Putamen (tissue), 1 donor: ENCODE data around the gene CLOCK.
A peak's percentile ranks its signal among the peaks of the same experiment; 100 is the strongest.
"Not testable (repeated sequence)": the region's sequence is repeated elsewhere in the genome, so short reads cannot be mapped to it uniquely, and the experiment has no call there.

Experiments
- DNase-seq: peaks from one replicate; pipeline ENCODE4 v3.0.0-alpha.2; 2016; ENCODE audit warnings: low spot score

Gene CLOCK, protein sequence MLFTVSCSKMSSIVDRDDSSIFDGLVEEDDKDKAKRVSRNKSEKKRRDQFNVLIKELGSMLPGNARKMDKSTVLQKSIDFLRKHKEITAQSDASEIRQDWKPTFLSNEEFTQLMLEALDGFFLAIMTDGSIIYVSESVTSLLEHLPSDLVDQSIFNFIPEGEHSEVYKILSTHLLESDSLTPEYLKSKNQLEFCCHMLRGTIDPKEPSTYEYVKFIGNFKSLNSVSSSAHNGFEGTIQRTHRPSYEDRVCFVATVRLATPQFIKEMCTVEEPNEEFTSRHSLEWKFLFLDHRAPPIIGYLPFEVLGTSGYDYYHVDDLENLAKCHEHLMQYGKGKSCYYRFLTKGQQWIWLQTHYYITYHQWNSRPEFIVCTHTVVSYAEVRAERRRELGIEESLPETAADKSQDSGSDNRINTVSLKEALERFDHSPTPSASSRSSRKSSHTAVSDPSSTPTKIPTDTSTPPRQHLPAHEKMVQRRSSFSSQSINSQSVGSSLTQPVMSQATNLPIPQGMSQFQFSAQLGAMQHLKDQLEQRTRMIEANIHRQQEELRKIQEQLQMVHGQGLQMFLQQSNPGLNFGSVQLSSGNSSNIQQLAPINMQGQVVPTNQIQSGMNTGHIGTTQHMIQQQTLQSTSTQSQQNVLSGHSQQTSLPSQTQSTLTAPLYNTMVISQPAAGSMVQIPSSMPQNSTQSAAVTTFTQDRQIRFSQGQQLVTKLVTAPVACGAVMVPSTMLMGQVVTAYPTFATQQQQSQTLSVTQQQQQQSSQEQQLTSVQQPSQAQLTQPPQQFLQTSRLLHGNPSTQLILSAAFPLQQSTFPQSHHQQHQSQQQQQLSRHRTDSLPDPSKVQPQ

DNA sequence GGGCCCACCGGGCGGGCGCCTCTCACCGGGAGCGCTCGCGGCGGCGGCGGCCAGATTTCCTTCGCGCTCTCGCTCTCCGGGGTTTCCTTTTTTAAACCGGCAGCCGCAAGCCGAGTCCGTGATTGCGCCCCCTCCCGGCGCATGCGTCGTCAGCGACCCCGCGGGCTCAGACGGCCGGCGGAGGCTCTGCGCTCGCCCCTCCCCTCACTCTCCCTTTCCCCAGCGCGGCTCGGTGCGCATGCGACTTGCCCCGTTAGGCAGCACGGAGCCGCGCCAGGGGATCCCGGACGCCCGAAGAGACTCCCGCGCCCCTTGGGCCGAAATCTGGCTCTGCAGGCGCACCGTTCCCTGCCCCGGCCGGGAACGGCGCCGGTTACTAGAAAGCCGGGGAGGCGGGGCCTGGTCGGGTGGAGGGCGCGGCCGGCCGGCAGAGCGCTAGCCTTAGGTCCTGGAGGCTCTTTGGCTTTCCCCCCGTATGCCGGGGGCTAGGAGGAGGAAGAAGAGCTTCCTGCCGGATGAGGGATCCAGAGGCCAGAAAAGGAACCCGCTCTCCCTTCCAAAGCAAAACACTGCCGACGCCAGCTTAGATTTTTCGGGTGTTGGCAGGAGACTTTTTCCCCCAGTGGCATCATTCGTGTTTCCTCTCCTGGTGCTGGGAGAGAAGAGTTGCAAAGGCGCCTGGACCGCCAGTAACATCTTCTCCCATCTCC lies at the start of gene CLOCK:
CLOCK (minus strand) TSS at position 154 of the 710 bp plus-strand sequence. CDS start 64,124 bp downstream, outside the sequence.
- DNase-seq: peak; percentile 91

DNA sequence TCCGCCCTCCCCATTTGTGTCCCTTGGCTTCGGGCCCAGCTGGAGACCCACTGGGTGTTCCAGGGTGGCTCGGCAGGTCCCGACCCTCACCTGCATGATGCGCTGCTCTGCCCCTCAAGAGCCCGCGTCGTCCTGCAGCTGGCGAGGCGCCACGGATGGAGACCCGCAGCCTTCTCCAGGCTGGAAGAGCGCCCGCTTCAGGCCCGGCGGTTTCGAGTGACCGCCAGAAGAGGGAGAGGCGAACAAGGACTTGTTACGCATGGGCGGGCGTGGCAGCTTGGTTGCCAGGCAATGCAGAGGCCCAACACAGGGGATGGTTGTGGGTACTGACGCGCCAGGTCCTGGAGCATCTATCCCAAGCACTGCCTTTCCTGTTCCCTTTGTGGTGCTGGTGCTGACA lies 45.3 kb upstream of the CLOCK start, which contains the start of gene PDCL2:
PDCL2 (minus strand) TSS at position 232 of the 400 bp plus-strand sequence; CDS start at position 96, 136 bp downstream.
- DNase-seq: no peak

GRCh38 chr4:55588160-55588559 lies 41.5 kb upstream of the CLOCK start:
- DNase-seq: no peak

- DNase-seq: not testable (repeated sequence)
These were observed 36.1 kb upstream of the CLOCK start for GRCh38 chr4:55582773-55583172.

DNA sequence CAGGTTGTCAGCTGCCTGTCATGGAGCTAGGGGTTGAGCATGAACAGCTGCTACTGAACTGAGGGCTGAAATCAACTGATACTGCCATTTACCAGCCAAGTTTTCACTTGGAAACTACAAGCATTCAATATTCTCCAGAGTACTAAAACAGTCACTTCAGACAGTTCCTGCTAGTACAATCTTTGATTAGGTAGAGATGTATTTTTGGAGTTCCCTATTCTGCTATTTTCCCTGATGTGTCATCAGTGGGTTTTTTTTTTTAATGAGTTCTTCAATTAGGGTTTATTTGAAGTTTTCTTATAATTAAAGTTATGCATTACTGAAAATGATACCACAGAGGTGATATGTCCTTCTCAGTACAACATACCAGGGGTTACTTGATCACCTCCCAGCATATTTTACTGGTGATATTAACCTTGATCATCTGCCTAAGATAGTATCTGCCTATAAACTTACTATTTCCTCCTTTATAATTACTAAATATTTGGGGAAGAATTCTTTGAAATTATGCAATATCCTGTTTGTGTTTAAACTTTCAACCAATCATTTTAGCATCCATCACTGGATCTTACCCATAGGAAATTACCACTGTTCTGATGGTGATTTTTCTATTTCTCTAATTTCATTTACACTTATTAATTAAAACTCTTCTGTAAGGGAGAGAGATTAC lies 31.8 kb upstream of the CLOCK start:
- no peak for DNase-seq

DNA sequence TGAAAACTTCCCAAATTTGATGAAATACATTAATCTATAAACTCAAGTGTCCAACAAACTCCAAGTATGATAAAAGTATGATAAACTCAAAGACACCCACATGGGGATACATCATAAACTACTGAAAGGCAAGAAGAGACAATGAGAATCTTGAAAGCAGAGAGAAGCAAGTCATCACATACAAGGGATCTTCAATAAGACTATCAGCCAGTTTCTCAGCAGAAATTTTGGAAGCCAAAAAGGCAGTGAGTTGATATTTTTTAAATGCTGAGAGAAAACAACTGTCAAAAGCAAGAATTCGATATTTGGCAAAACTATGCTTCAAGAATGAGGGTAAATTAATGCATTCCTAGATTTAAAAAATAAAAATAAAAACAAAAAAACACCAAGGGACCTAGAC lies 28.8 kb upstream of the CLOCK start:
- DNase-seq: no peak

- DNase-seq: no peak
These were observed 27.5 kb upstream of the CLOCK start for GRCh38 chr4:55574252-55574651.

GRCh38 chr4:55571806-55572205 lies 25.1 kb upstream of the CLOCK start:
- no peak for DNase-seq

DNA sequence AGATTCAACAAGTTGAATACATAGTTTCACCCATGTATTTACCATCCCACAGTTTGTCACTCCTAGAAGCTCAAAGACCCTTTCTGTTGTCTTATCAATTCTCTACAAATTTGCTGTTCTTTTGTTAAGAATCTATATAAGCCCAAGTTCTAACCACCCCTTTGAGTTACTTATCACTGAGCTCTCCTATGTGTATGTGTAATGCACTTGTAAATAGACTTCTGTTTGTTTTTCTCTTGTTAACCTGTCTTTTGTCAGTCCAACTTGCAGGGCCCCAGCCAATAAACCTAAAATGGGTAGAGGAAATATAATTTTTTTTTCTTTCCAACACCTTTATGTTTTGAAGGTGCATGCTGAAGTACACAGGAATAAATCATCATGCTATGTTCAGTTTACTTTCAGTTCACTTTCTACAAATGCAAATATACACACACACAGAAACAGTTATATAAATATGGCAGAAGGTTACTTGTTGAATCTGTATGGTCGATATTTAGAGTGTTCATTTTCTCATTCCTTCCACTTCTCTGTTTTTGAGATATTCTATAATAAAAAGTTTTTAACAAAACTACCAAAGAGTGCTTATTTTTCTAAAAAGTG lies 22.3 kb upstream of the CLOCK start:
- DNase-seq: no peak

GRCh38 chr4:55561889-55562288 lies 15.2 kb upstream of the CLOCK start:
- DNase-seq: no peak

GRCh38 chr4:55560096-55560495 lies 13.4 kb upstream of the CLOCK start:
- no peak for DNase-seq

GRCh38 chr4:55554453-55555030 lies 7.8 kb upstream of the CLOCK start:
- no peak for DNase-seq

GRCh38 chr4:55553441-55554201 lies 6.9 kb upstream of the CLOCK start:
- no peak for DNase-seq

DNA sequence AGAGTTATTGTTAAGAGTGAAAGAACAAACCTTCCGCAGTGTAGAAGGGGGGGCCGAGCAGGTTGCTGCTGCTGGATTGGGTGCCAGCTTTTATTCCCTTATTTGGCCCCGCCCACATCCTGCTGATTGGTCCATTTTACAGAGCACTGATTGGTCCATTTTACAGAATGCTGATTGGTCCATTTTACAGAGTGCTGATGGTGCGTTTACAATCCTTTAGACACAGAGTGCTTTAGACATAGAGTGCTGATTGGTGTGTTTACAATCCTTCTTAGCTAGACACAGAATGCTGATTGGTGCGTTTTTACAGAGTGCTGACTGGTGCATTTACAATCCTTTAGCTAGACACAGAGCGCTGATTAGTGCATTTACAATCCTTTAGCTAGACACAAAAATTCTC lies 5.3 kb upstream of the CLOCK start:
- not testable (repeated sequence) for DNase-seq

GRCh38 chr4:55549888-55550287 lies 3.2 kb upstream of the CLOCK start:
- DNase-seq: no peak

GRCh38 chr4:55547918-55548317 lies 1.2 kb upstream of the CLOCK start:
- DNase-seq: no peak

GRCh38 chr4:55547466-55547770 lies 709 bp upstream of the CLOCK start:
- no peak for DNase-seq

DNA sequence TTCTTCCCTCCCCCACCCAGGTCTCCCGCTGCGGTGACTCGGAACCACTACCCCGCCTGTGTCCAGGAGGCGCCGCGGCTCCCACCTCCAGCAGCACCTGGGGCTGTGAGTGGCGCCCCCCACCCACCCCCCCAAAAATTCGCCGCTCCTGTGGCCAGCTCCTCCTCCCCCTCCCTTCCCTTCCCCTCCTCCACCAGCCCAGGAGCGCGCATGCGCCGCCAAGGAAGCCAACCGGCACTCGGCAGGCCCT lies 278 bp downstream of the CLOCK start:
- no peak for DNase-seq

DNA sequence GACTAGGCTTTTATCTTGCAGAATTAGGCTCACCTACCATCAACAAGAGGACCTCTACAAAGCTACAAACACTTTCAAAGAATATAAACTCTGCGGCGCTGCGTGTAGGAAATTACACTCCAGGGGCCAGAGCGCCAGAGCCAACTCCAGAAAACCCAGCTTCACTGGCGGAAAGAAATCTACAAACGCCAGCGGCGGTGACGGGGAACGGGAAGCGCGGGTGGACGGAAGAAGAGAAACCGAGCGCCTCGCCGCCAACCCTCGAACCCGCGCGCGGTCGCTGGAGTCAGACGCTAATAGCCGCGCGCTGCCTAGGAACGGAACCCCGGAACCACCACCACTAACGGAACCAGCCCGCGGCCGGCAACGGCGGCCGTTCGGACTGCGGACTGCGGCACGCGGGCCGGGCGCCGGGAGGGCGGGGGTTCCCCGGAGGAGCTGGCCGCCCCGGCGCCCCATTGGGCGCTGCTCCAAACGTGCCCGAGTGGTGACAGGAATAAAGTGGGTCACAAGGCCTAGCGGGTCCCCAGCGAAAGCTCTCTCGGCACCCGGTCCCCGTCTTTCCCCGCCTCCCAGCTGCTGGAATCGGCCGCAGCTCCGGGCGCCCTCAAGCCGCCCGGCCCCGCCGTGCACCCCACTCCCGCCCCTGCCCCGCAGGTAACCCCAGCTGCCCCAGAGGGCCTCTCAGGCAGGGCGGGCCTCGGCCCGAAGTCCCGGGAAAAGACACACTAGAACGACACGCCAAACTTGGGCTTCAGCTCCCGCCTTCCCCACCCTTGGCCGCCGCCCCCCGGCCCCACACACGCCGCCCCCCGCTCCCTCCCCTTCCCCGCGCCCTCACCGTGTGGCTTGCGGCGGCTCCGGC lies 836 bp downstream of the CLOCK start:
- peak; percentile 80 for DNase-seq

- no peak for DNase-seq
These were observed 1.6 kb downstream of the CLOCK start for GRCh38 chr4:55545151-55545550.
